B cell (primary cell): ENCODE data around the gene BRAF.

Experiments
- EZH2 ChIP-seq: IDR thresholded peaks from 2 replicates; pipeline ENCODE4 v1.6.1; 2012; ENCODE audit warnings: borderline replicate concordance, low read depth, mild to moderate bottlenecking, moderate library complexity, low read length; ENCODE audit not compliant: insufficient read depth, poor library complexity, severe bottlenecking
- TF ChIP-seq, protein P1 (sequence below): fragments of 200-600 bp; IDR thresholded peaks from one replicate; pipeline ENCODE4 v1.8.0; 2022; ENCODE audit warnings: antibody characterized with exemption, mild to moderate bottlenecking

DNA sequence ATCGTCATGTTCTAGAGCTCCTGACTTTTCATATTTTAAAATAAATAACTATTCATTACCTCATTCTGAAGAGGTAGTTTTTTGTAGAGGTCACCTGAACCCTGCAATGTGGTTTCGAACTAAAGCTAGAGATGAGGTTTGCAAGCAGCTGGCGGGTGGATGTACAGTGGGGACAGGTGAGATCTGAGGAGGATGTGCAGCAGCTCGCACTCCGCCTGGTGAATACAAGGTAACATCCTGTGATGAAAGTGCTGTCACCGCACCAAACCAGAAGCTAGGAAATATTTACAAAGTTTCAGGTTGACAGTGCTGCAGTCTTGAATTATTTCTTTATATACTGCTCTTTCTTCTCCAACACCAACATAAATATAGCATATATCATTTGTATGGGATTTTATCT, 201.7 kb downstream of the BRAF start:
- TF ChIP-seq, protein P1, sequence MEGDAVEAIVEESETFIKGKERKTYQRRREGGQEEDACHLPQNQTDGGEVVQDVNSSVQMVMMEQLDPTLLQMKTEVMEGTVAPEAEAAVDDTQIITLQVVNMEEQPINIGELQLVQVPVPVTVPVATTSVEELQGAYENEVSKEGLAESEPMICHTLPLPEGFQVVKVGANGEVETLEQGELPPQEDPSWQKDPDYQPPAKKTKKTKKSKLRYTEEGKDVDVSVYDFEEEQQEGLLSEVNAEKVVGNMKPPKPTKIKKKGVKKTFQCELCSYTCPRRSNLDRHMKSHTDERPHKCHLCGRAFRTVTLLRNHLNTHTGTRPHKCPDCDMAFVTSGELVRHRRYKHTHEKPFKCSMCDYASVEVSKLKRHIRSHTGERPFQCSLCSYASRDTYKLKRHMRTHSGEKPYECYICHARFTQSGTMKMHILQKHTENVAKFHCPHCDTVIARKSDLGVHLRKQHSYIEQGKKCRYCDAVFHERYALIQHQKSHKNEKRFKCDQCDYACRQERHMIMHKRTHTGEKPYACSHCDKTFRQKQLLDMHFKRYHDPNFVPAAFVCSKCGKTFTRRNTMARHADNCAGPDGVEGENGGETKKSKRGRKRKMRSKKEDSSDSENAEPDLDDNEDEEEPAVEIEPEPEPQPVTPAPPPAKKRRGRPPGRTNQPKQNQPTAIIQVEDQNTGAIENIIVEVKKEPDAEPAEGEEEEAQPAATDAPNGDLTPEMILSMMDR = no peak
- TF ChIP-seq EZH2 = no peak
